ENCODE data around the gene THSD8.
"Not testable (repeated sequence)": the region's sequence is repeated elsewhere in the genome, so short reads cannot be mapped to it uniquely, and the experiment has no call there.

The THSD8 gene

DNA sequence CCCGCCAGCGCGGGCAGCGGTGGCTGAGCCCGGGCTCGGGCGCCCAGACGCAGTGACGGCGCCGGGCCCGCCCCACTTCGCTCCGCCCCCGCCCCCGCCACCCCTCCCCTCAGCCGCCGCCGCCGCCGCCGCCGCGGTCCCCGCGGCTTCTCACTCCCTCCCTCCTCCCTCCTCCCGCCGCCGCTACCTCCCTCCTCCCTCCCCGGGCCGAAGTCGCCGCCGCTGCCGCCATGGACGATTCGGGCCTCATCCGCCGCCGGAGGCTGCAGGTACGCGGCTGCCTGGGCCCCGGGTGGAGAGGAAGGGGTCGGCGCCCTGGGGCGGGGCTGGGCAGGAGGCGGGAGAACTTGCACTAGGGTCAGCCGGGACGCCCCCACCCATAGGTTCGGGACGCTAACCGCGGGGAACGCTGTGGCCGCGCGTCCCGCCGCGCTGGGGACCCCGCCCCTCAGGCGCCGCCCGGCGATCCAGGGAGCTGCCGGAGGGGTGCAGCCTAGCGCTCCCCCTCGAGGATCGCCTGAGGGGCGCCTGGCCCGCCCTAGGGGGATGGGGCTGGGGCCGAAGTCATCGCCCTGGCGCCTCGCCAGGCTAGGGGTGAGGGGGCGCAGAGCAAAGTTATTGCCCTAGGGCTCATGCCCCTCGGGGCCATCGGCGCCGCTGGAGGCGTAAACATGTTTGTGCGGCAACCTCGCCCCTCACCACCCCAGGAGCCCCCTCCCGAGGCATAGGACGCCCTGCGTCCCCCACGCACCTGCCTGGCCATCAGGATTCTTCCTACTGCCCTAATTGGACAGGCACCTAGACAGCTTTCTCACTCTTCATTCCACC is 32.1 kb downstream of the THSD8 start:
- DNase-seq: peak; percentile 53

DNA sequence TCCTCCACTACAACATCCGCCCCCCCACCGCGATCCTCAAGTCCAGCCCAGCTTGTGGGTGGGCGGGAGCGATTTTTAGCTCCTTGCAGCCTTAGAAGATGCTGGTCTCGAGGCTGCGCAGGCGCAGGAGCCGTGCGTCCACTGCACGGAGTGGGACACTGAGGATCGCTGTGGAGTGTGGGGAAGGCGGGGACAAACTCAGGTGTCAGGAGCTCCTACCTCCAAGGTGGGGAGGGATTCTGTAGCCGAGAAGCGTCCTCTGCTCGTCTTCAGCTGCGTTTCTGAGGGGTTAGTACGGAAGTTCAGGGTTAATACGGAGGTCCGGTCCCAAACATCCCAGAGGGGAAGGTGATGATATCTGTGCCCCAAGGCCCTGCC is 32.7 kb downstream of the THSD8 start, which contains the start of gene RTBDN:
Gene RTBDN (minus strand): TSS at position 14 of the 378 bp plus-strand sequence. CDS start 4,600 bp downstream, outside the sequence.
- no peak for DNase-seq

DNA sequence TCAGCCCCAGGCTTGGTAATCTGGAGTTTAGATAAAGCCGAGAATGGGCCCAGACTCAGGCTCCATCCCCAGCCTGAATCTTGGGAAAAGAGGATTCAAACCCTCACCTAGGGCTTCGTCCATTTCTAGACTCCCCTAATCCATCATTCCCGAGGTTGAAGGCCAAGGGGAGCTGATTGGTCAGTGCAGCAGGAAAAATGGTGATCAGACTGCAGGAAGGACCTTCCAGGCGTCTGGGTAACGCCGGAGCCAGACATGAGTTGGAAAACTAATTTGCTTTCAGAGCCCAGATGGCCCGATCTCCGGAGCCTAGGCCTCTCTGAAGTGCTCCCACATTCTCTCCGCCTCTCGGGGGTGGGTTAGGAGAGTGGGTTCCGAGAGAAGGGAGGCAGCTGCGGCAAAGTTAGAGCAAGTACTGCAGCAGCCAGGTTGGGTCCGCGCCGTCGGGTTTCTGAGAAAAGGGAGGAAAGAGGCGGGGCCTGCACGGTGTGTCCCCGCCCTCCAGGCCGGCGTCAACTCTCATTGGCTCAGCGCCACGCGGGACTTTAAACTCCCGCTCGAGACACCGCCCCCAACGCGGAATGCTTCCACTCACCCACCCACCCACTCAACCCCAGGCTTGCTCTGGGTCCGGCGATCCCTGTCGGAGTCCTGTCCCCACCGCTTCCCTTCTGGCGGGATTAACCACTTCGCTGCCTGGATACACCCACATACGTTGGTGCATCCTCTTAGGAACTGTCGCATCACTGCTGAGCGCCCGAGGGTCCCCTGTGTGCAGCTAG is 33.3 kb downstream of the THSD8 start:
- peak; percentile 62 for DNase-seq

DNA sequence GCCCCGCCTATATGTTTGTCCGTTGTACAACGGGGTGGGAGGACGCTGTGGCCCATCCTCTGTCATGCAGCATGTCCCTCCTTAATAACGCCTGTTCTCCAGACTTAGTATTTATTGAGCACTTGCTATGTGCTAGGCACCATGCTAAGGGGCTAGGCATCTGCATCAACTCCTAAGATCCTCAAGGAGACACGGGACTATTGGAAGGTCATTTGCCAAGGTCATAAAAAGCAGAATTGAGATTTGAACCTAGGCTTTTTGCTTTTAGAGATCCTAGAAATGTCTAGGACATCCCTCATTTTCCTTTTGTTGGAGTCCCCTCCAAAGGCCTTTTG is 34.6 kb downstream of the THSD8 start:
- no peak for DNase-seq

DNA sequence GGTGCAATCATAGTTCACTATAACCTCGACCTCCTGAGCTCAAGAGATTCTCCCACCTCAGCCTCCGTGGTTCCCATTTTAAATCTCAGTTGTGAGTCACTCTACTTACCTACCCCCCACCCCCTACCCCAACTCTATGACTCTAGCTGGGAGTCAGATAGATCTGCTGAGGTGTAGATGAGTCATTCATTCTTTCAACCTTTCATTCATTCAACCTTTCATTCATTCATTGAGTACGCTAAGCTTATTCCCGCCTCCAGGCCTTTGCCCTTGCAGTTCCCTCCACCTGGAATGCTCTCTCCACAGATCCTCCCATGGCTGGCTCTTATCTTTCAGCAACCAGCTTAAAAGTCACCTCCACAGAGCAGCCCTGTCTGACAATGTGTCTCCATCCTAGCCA is 35.4 kb downstream of the THSD8 start:
- no peak for DNase-seq

DNA sequence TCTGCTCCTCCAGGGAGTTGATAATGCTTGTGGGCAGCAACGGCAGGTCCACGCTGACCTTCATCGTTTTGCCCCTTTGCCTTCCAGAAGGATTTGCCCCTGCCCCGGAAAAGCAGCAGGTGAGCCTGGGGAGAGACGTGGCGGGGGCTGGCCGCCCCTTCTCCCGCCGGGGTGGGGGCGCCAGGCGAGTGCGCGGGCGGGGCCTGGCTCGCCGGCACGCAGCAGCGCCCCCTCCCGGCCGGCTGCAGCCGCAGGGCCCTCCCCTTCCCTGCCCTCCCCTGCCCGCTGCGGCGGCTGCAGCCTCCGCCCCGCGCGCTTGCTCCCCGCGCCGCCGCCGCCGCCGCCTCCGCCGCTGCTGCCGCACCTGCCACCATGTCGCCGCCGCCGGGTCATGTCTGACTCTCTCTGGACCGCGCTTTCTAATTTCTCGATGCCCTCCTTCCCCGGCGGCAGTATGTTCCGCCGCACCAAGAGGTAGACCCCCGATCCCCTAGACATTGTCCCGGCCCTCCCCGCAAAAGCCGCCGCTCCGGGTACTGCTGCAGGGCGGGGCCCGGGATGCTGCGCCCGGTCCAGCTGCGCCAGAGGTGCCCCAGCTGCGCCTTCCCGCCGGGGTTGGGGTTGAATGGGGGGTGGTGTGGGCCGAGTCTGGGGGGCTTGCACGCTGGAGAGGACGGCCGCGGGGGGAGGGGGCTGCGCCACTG is 36.5 kb downstream of the THSD8 start, which contains the start of gene MAST1:
Gene MAST1 (plus strand): TSS at position 334 of the 704 bp plus-strand sequence. CDS start 58 bp downstream, at position 392.
- peak; percentile 68 for DNase-seq

DNA sequence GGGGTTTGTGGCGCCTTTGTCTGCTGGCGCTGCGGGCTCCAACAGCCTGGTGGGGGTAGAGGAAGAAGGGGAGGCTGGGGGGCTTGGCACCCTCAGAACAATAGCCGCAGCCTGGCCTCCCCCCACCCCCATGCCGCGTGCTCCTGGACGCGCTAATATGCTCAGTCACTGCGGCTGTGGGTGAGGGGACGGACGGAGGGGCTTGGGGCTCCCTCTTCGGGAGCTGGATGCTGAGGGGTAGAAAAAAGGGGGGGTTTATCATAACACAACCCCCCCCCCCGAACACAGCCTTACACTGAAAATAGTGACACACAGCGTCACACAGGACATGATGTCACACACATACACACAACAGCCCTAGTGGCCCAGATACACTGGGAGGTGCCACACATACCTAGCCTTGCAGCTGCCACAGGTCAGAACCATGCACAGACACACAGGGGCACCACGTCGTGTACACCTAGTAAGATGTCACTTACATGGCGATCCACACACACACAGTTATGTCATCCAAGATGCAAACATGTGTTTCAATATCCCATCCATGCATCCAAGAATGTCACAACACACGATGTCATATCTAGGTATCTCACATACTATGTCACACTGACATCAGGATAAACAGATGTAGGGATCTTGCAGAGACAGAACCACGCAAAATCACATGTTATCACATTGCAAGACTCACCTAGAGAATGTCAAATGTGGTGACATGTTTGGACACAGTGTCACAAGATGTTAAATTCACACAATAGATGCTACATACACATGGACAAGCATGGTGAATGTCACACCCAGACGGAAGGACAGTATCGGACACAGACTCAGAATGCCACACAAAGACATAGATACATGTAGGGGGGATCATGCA is 37.3 kb downstream of the THSD8 start:
- DNase-seq: no peak

DNA sequence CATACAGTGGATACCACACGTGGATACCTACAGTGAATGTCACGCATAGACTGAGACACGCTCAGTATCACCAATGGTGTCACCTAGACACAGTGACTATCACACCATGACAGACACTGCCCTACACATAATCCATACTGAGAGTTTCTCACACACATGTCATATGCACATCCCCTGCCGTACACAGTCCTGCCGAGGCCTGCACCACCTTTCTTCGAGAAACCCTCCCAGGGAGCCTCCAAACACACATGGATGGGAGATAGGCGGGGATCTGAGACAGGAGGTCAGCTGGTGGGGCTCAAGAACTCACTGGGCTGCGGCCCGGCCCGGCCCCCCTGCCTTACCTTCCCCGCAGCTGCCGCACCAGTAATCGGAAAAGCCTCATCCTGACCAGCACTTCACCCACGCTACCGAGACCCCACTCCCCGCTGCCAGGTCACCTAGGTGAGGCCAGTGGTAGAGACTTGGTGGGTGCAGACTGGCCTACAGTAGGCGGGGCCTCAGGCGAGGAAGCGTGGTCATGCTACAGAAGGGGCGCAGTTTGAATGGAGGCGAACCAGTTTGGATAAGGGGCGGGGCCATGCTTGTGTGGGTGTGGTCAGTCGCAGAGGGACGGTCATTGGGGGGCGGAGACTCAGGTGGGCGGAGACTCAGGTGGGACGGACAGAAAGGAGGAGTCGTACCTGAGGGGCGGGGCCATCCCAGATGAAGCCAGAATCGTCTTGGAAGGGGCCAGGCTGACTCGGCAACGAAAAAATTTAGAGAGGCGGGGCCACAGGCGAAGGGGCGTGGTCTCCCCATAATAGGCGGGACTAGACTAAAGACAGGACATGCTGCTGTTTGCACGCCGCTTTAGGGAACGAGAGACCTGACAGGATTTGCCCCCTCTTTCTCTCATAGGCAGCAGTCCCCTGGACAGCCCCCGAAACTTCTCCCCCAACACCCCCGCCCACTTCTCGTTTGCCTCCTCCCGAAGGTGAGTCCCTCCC is 38.5 kb downstream of the THSD8 start:
- no peak for DNase-seq

DNA sequence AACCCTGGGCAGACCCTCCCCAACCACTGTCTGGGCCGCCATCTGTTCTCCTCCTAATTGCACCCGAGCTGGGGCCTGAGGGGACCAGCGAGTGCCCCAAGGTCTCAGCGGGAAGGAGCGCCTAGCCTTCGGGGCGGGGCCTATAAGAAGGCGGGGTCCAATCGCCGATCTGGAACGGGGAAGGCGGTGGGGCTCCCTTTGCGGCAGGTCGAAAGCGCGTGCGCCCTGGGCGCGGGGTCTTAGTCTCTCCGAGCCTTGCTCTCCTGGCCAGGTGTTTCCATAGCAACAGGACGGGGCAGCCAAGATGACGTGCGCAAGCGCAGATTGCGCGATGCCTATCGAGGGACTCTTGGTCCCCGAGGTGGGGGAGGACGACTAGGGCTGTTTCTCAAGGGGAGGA is 39.2 kb downstream of the THSD8 start:
- DNase-seq: no peak

DNA sequence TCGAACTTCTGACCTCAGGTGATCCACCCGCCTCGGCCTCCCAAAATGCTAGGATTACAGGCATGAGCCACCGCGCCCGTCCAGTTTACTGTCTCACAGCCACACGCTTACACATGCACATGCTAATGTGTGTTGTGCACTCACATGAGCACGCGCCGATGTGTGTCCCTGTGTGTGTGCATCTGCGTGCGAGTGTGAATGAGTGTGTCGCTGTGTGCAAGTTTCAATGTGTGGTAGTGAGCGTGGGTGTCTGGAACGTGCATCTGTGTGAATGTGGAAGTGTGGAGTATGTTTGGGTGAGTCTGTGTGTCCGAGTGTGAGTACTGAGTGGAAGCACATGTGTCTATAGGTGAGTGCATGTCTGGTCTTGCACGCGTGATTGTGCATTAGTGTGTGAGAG is 40.6 kb downstream of the THSD8 start:
- no peak for DNase-seq

DNA sequence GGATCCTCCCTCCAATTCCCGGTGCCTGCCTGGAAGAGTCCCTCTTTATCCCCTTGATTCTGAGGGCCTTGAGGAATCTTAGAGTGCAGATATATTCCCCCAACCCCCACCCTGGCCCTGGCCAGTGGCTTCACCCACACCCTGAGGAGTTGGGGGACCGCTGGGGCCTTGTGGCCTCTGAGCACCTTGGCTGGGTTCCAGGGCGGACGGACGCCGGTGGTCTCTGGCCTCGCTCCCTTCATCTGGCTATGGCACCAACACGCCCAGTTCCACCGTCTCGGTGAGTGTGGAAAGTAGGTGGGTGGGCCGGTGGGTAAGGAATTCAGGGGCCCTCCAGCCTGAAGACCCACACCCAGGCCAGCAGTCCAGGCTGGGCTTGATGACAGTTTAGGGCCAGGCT is 41.5 kb downstream of the THSD8 start:
- no peak for DNase-seq

DNA sequence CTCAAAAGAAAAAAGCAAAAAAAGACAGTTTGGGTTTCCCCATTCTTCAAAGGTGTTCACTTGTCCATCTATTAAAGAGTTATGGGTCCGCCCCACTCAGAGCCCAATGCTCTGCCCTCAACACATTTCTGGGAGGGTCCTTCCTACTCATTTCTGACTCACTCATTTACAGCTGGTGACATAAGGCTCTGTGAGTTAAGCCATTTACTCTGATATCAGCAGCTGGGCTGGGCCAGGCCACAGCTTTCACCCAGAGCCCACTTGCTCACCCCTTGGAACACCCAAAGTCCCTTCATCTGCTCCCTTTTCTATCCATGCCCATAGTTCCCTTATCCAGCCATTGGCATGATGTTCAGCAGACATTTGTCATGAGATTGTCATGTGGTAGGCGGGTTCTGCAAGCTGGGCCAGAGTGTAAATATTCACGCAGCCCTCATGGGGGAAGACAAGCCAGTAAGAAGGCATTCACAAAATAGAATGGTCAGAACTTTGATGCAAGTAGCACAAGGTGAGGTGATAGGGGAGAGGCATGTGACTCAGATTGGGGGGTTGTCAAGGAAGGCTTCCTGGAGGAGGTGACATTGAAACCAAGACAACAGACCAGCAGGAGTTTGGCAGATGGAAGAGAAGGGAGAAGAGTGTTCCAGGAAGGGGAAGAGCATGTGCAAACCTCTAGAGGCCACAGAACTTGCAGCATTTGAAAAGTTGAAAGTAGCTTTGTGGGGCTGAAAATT is 42.3 kb downstream of the THSD8 start:
- DNase-seq: no peak

DNA sequence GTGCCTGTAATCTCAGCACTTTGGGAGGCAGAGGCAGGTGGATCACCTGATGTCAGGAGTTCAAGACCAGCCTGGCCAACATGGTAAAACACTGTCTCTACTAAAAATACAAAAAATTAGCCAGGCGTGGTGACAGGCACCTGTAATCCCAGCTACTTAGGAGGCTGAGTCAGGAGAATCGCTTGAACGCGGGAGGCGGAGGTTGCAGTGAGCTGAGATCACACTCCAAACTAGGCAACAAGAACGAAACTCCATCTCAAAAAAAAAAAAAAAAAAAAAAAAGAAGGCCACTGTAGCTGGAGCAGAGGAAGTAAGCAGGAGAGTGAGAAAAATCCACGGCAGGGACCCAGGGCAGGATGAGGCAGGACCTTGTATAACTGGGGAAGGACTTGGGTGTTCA is 44.7 kb downstream of the THSD8 start:
- not testable (repeated sequence) for DNase-seq

DNA sequence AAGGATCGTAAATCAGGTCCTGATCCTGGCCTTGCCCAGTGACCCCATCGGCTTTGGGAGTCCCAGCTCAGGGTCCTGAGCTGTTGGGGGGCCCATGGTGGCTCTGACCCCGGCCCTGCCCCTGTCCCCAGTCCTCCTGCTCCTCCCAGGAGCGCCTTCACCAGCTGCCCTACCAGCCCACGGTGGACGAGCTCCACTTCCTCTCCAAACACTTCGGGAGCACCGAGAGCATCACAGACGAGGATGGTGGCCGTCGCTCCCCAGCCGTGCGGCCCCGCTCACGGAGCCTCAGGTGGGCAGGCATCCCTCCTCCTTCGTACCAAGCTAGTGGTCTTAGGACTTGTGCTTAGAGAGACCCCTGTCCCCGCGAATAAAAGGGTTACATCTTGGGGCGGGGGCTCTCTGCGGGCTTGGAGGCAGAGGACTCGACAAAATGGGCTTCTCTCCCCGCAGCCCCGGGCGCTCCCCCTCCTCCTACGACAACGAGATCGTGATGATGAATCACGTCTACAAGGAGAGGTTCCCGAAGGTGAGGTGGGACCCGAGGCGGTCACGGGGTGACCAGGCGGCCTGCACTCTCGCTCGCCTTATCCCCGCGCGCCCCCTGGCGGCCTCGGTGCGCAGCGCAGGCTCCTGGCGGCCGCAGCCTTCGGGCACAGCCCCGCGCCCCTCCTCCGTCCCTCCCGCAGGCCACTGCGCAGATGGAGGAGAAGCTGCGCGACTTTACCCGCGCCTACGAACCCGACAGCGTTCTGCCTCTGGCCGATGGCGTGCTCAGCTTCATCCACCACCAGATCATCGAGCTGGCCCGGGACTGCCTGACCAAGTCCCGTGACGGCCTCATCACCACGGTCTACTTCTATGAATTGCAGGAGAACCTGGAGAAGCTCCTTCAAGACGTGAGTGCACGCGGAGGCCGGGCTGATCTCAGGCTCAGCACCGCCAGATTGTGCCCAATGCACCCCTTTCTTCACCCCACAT is 45.6 kb downstream of the THSD8 start:
- peak; percentile 57 for DNase-seq

All from NCI-H1092 (cell line).